WTC11 (cell line): ENCODE measurements around the gene MSX1.

Experiments used
- CREB1 ChIP-seq: sonication (generic); formaldehyde crosslinking; IDR thresholded peaks from 2 replicates; pipeline ENCODE4 v1.8.0; 2023; ENCODE audit warnings: mild to moderate bottlenecking, missing genetic modification reagents
- CTCF ChIP-seq: fragments of 200-600 bp; IDR thresholded peaks from 2 replicates; pipeline ENCODE4 v1.8.0; 2022; ENCODE audit warnings: antibody characterized with exemption
- FOXJ3 ChIP-seq: sonication (generic); formaldehyde crosslinking; IDR thresholded peaks from 2 replicates; pipeline ENCODE4 v1.9.0; 2021; ENCODE audit warnings: missing genetic modification reagents, mild to moderate bottlenecking, borderline replicate concordance
- HMGXB4 ChIP-seq: sonication (generic); formaldehyde crosslinking; IDR thresholded peaks from 2 replicates; pipeline ENCODE4 v1.8.1; 2023; ENCODE audit warnings: mild to moderate bottlenecking, moderate library complexity, missing genetic modification reagents
- NFE2L1 ChIP-seq: sonication (generic); formaldehyde crosslinking; IDR thresholded peaks from 2 replicates; pipeline ENCODE4 v1.8.1; 2023; ENCODE audit warnings: missing genetic modification reagents
- OVOL2 ChIP-seq: fragments of 250-450 bp; sonication (Bioruptor Pico); IDR thresholded peaks from 2 replicates; pipeline ENCODE4 v1.9.0; 2021; ENCODE audit warnings: mild to moderate bottlenecking, borderline replicate concordance
- ZNF416 ChIP-seq: fragments of 250-450 bp; sonication (Bioruptor Pico); IDR thresholded peaks from 2 replicates; pipeline ENCODE4 v1.9.0; 2021; ENCODE audit warnings: mild to moderate bottlenecking, inconsistent platforms
- ZNF425 ChIP-seq: fragments of 250-450 bp; sonication (Bioruptor Pico); conservative IDR thresholded peaks from 2 replicates; pipeline ENCODE4 v1.9.0; 2021; ENCODE audit warnings: mild to moderate bottlenecking
- TF ChIP-seq, protein P1 (sequence below): sonication (generic); formaldehyde crosslinking; IDR thresholded peaks from 2 replicates; pipeline ENCODE4 v1.8.1; 2023; ENCODE audit warnings: mild to moderate bottlenecking, missing genetic modification reagents
- TF ChIP-seq, protein P2 (sequence below): sonication (generic); formaldehyde crosslinking; IDR thresholded peaks from 2 replicates; pipeline ENCODE4 v1.8.1; 2023; ENCODE audit warnings: mild to moderate bottlenecking, missing genetic modification reagents, moderate library complexity
- TF ChIP-seq, protein P3 (sequence below): sonication (generic); formaldehyde crosslinking; IDR thresholded peaks from 2 replicates; pipeline ENCODE4 v1.8.1; 2022; ENCODE audit warnings: mild to moderate bottlenecking, moderate library complexity, missing genetic modification reagents

DNA sequence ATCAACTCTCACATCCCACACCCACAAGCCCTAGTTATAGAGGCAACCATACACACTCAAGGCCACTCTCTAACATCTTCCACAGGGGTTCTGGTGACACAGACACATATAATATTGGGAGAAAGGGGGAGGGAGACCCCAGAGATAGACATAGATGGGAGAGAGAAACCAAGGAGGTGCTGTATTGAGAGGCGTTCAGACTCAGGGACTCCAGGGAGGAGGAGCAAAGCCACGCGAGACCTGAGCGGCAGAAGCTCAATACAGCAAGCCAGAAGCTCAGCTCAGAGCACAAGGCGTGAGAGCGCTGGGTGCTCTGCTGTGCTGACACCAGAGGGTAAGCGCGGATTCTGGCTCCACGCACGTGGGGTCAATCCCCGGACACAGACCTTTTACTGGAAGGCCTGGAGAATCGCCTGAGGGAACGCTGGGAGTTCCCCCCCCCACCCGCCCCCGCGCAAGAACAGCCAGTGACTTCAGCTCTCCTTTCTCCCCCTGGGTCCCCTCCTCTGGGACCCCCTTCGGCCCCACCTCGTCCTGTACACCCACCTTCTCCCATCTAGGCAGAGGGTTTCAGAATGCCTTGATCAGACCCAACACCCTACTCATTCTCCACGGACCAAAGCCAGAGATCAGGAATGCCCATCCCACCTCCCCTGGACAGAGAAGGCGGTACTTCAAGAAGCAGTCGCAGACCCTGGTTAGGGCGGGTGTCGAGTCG lies 8.7 kb downstream of the MSX1 start:
- no peak for TF ChIP-seq CTCF
- TF ChIP-seq, protein P1, sequence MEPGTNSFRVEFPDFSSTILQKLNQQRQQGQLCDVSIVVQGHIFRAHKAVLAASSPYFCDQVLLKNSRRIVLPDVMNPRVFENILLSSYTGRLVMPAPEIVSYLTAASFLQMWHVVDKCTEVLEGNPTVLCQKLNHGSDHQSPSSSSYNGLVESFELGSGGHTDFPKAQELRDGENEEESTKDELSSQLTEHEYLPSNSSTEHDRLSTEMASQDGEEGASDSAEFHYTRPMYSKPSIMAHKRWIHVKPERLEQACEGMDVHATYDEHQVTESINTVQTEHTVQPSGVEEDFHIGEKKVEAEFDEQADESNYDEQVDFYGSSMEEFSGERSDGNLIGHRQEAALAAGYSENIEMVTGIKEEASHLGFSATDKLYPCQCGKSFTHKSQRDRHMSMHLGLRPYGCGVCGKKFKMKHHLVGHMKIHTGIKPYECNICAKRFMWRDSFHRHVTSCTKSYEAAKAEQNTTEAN (CRISPR knock-in tag): no peak
- TF ChIP-seq NFE2L1 (CRISPR knock-in tag): no peak
- no peak for TF ChIP-seq CREB1 (CRISPR knock-in tag)
- TF ChIP-seq ZNF416 (CRISPR knock-in tag): no peak
- no peak for TF ChIP-seq ZNF425 (CRISPR knock-in tag)
- TF ChIP-seq, protein P2, sequence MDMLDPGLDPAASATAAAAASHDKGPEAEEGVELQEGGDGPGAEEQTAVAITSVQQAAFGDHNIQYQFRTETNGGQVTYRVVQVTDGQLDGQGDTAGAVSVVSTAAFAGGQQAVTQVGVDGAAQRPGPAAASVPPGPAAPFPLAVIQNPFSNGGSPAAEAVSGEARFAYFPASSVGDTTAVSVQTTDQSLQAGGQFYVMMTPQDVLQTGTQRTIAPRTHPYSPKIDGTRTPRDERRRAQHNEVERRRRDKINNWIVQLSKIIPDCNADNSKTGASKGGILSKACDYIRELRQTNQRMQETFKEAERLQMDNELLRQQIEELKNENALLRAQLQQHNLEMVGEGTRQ (CRISPR knock-in tag): no peak
- no peak for TF ChIP-seq HMGXB4 (CRISPR knock-in tag)
- TF ChIP-seq OVOL2 (CRISPR knock-in tag): no peak
- TF ChIP-seq, protein P3, sequence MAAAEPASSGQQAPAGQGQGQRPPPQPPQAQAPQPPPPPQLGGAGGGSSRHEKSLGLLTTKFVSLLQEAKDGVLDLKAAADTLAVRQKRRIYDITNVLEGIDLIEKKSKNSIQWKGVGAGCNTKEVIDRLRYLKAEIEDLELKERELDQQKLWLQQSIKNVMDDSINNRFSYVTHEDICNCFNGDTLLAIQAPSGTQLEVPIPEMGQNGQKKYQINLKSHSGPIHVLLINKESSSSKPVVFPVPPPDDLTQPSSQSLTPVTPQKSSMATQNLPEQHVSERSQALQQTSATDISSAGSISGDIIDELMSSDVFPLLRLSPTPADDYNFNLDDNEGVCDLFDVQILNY (CRISPR knock-in tag): no peak
- no peak for TF ChIP-seq FOXJ3 (CRISPR knock-in tag)
